GM23338 (cell line): ENCODE results near the gene BNC2. TPM values are rescaled to one million over a fixed set of nuclear protein-coding genes. Genes with fewer than 3 reads are reported as not detected.
A peak's percentile ranks its signal among the peaks of the same experiment; 100 is the strongest.

ENCODE experiments used
- ATAC-seq: fragments of 200-7000 bp; cut with Tn5 transposase; 3 replicates; pipeline ENCODE4 v1.9.1; 2020
- DNase-seq: peaks from one replicate; pipeline ENCODE4 v3.0.0-alpha.2; 2015; ENCODE audit warnings: low spot score
- H2AFZ ChIP-seq: fragments of 200-600 bp; sonication (generic); 2 replicates; pipeline ENCODE4 v1.8.0; 2016; ENCODE audit warnings: antibody characterized with exemption, mild to moderate bottlenecking, moderate library complexity
- H3F3A ChIP-seq: fragments of 200-600 bp; sonication (generic); replicated peaks from 2 replicates; pipeline ENCODE4 v1.8.0; 2017; ENCODE audit warnings: antibody characterized with exemption, mixed run types, low read depth
- H3K27ac ChIP-seq: fragments of 200-600 bp; sonication (generic); 2 replicates; pipeline ENCODE4 v1.6.1; 2016; ENCODE audit warnings: low read depth
- H3K27me3 ChIP-seq: fragments of 200-600 bp; sonication (generic); 2 replicates; pipeline ENCODE4 v1.8.0; 2016; ENCODE audit warnings: mild to moderate bottlenecking, mixed run types, moderate library complexity; ENCODE audit not compliant: insufficient read depth
- H3K36me3 ChIP-seq: fragments of 200-600 bp; sonication (generic); 2 replicates; pipeline ENCODE4 v1.8.0; 2016; ENCODE audit warnings: mild to moderate bottlenecking; ENCODE audit not compliant: insufficient read depth
- H3K4me1 ChIP-seq: fragments of 200-600 bp; sonication (generic); 2 replicates; pipeline ENCODE4 v1.8.0; 2016; ENCODE audit warnings: mild to moderate bottlenecking, moderate library complexity; ENCODE audit not compliant: insufficient read depth
- H3K4me2 ChIP-seq: fragments of 200-600 bp; sonication (generic); 2 replicates; pipeline ENCODE4 v1.7.1; 2017; ENCODE audit warnings: mixed run types
- H3K4me3 ChIP-seq: fragments of 200-600 bp; sonication (generic); 2 replicates; pipeline ENCODE4 v1.6.1; 2016; ENCODE audit warnings: mixed run types
- H3K79me2 ChIP-seq: fragments of 200-600 bp; sonication (generic); replicated peaks from 2 replicates; pipeline ENCODE4 v1.8.0; 2017; ENCODE audit warnings: mild to moderate bottlenecking; ENCODE audit not compliant: insufficient read depth
- H3K9me2 ChIP-seq: fragments of 200-600 bp; sonication (generic); 2 replicates; pipeline ENCODE4 v1.8.0; 2017; ENCODE audit not compliant: insufficient read depth
- H4K20me1 ChIP-seq: fragments of 200-600 bp; sonication (generic); replicated peaks from 2 replicates; pipeline ENCODE4 v1.8.0; 2017; ENCODE audit warnings: mild to moderate bottlenecking; ENCODE audit not compliant: insufficient read depth
- H3K27ac Mint-ChIP-seq: 2 replicates; pipeline ENCODE4 v1.8.0; 2020; ENCODE audit warnings: inconsistent platforms, mild to moderate bottlenecking, moderate library complexity, mixed read lengths
- H3K27me3 Mint-ChIP-seq: 3 replicates; pipeline ENCODE4 v1.8.0; 2022; ENCODE audit warnings: low read depth, mild to moderate bottlenecking, moderate library complexity, mixed read lengths, inconsistent platforms; ENCODE audit not compliant: insufficient read depth, poor library complexity
- H3K36me3 Mint-ChIP-seq: 3 replicates; pipeline ENCODE4 v1.8.0; 2021; ENCODE audit warnings: low read depth, mild to moderate bottlenecking, inconsistent platforms, moderate library complexity, mixed read lengths
- H3K4me1 Mint-ChIP-seq: 3 replicates; pipeline ENCODE4 v1.8.0; 2020; ENCODE audit warnings: mild to moderate bottlenecking, inconsistent platforms, mixed read lengths
- H3K4me3 Mint-ChIP-seq: 3 replicates; pipeline ENCODE4 v1.8.0; 2021; ENCODE audit warnings: moderate library complexity, mild to moderate bottlenecking, inconsistent platforms, mixed read lengths
- H3K9me3 Mint-ChIP-seq: 3 replicates; pipeline ENCODE4 v1.8.0; 2020; ENCODE audit warnings: moderate library complexity, mild to moderate bottlenecking, inconsistent platforms, mixed read lengths
- CREB1 ChIP-seq: fragments of 250-450 bp; sonication (Bioruptor Pico); IDR thresholded peaks from 2 replicates; pipeline ENCODE4 v1.5.0; 2020; ENCODE audit warnings: low read depth, mild to moderate bottlenecking, moderate library complexity
- CTCF ChIP-seq, 2 experiments: fragments of 200-600 bp in 1 of 2; sonication (generic) in 1 of 2; conservative IDR thresholded peaks; 2 replicates each; pipeline versions ENCODE4 v1.5.1 to v1.6.1; 2016 to 2017; ENCODE audit warnings: antibody characterized with exemption in 2 of 2, low read depth in 2 of 2, mild to moderate bottlenecking in 2 of 2, moderate library complexity in 1 of 2
- ETS1 ChIP-seq: IDR thresholded peaks from 2 replicates; pipeline ENCODE4 v1.6.1; 2016; ENCODE audit warnings: antibody characterized with exemption
- EZH2 ChIP-seq: fragments of 200-600 bp; sonication (generic); IDR thresholded peaks from one replicate; pipeline ENCODE4 v1.8.0; 2017; ENCODE audit warnings: antibody characterized with exemption, mild to moderate bottlenecking, low read depth; ENCODE audit not compliant: unreplicated experiment
- EZH2phosphoT487 ChIP-seq: fragments of 200-600 bp; sonication (generic); IDR thresholded peaks from one replicate; pipeline ENCODE4 v1.8.1; 2018; ENCODE audit warnings: antibody characterized with exemption; ENCODE audit not compliant: unreplicated experiment
- JUNB ChIP-seq: IDR thresholded peaks from one replicate; pipeline ENCODE4 v1.6.1; 2016; ENCODE audit warnings: antibody characterized with exemption; ENCODE audit not compliant: unreplicated experiment
- NANOG ChIP-seq: IDR thresholded peaks from 2 replicates; pipeline ENCODE4 v1.6.1; 2016; ENCODE audit warnings: antibody characterized with exemption, borderline replicate concordance
- POLR2AphosphoS5 ChIP-seq: IDR thresholded peaks from 2 replicates; pipeline ENCODE4 v1.6.1; 2016; ENCODE audit warnings: antibody characterized with exemption, low read depth
- REST ChIP-seq: IDR thresholded peaks from one replicate; pipeline ENCODE4 v1.6.1; 2018; ENCODE audit warnings: antibody characterized with exemption; ENCODE audit not compliant: unreplicated experiment
- STAT1 ChIP-seq: IDR thresholded peaks from one replicate; pipeline ENCODE4 v1.6.1; 2016; ENCODE audit warnings: antibody characterized with exemption; ENCODE audit not compliant: unreplicated experiment
- ZNF114 ChIP-seq: fragments of 250-450 bp; sonication (Bioruptor Pico); IDR thresholded peaks from 2 replicates; pipeline ENCODE4 v1.5.0; 2020; ENCODE audit warnings: mild to moderate bottlenecking, moderate library complexity
- ZNF331 ChIP-seq: fragments of 250-450 bp; sonication (Bioruptor Pico); IDR thresholded peaks from 2 replicates; pipeline ENCODE4 v1.5.0; 2020; ENCODE audit warnings: low read depth, mild to moderate bottlenecking, moderate library complexity
- ZNF462 ChIP-seq: fragments of 250-450 bp; sonication (Bioruptor Pico); IDR thresholded peaks from 2 replicates; pipeline ENCODE4 v1.5.0; 2020; ENCODE audit warnings: mild to moderate bottlenecking, moderate library complexity
- polyA plus RNA-seq: library from polyadenylated mRNA; unstranded; fragments of >200 nt; fragmentation: Nextera tagmentation; extraction: Ambion mirVana; gene quantifications from 2 replicates; pipeline ENCODE4 v1.2.1, GENCODE V29; 2016
- total RNA-seq: library from RNA; depleted of rRNA; stranded (reverse); fragments of >200 nt; shearing (Covaris generic); gene quantifications from 2 replicates; pipeline ENCODE4 v1.2.3, GENCODE V29; 2014

Gene BNC2
- total and polyA plus RNA-seq, 2 experiments from 2014 or later, result 12.7 to 13.2 TPM

- peaks cover 41% of the 10 kb centered on the region for H3K4me1 Mint-ChIP-seq
- Histone ChIP-seq H3K27me3 (no peaks in the 10 kb centered on the region), H3K79me2 (no peaks in the 10 kb centered on the region), H3K27ac (no peak overlapping the region), H4K20me1 (no peaks in the 10 kb centered on the region), H3K9me2 (no peaks in the 10 kb centered on the region), H3K4me2 (no peak overlapping the region), H2AFZ (no peak overlapping the region), H3F3A (no peaks in the 10 kb centered on the region), H3K4me3 (no peak overlapping the region), H3K4me1 (peaks cover 30% of the 10 kb centered on the region), H3K36me3 (no peaks in the 10 kb centered on the region)
- H3K9me3 Mint-ChIP-seq, result no peaks in the 10 kb centered on the region
- DNase-seq (no peak), ATAC-seq (no peak)
- no peak overlapping the region for H3K4me3 Mint-ChIP-seq
- no peaks in the 10 kb centered on the region for H3K27me3 Mint-ChIP-seq
- no peaks in the 10 kb centered on the region for H3K36me3 Mint-ChIP-seq
- TF ChIP-seq POLR2AphosphoS5, result no peak
- TF ChIP-seq CREB1 (CRISPR knock-in tag), result no peak
- no peak for TF ChIP-seq ETS1
- no peak for TF ChIP-seq REST
- no peak for TF ChIP-seq EZH2
- no peak for TF ChIP-seq ZNF462 (CRISPR knock-in tag)
- no peak for TF ChIP-seq CTCF (conservative IDR thresholded peaks at IDR 0.05; ENCODE audit: low read depth in 2 of 2)
- TF ChIP-seq EZH2phosphoT487, result no peak
- TF ChIP-seq NANOG, result no peak
- no peak for TF ChIP-seq JUNB
- TF ChIP-seq STAT1, result no peak
- TF ChIP-seq ZNF331 (CRISPR knock-in tag), result no peak
- no peak for TF ChIP-seq ZNF114 (CRISPR knock-in tag)
- H3K27ac Mint-ChIP-seq, result peak overlapping the region; percentile 40; the same call in 1 of the 2 replicates
These were observed 448.4 kb downstream of the BNC2 start for GRCh38 chr9:16422114-16422513.
